Testis (tissue), 3 donors: ENCODE measurements around the gene RASGRP4. TPM values are rescaled to one million over a fixed set of nuclear protein-coding genes. Genes with fewer than 3 reads are reported as not detected.
A peak's percentile ranks its signal among the peaks of the same experiment; 100 is the strongest.
"Not testable (repeated sequence)": the region's sequence is repeated elsewhere in the genome, so short reads cannot be mapped to it uniquely, and the experiment has no call there.

ENCODE experiments used
- DNase-seq: peaks from one replicate; pipeline ENCODE4 v3.0.0-alpha.2; 2019
- H3K27ac ChIP-seq, 2 donors: fragments of 200-600 bp; sonication (generic); one replicate each; pipeline ENCODE4 v1.5.1; 2019
- H3K27me3 ChIP-seq: fragments of 200-600 bp; sonication (generic); one replicate; pipeline ENCODE4 v1.5.1; 2019
- H3K36me3 ChIP-seq: fragments of 200-600 bp; sonication (generic); one replicate; pipeline ENCODE4 v1.5.1; 2017; ENCODE audit warnings: low read depth; ENCODE audit errors: missing control alignments
- H3K4me1 ChIP-seq: fragments of 200-600 bp; sonication (generic); one replicate; pipeline ENCODE4 v1.5.1; 2019
- H3K4me3 ChIP-seq, 2 donors: fragments of 200-600 bp; sonication (generic); one replicate each; pipeline ENCODE4 v1.5.1; 2017 to 2019
- H3K9me3 ChIP-seq: fragments of 200-600 bp; sonication (generic); one replicate; pipeline ENCODE4 v1.5.1; 2017
- CTCF ChIP-seq, 3 experiments: fragments of 450-650 bp in 2 of 3; fragments of 200-600 bp in 1 of 3; sonication (generic) in 1 of 3; IDR thresholded peaks; one replicate each; pipeline ENCODE4 v1.5.1; 2016 to 2019; ENCODE audit warnings: antibody characterized with exemption in 3 of 3, mild to moderate bottlenecking in 2 of 3, moderate library complexity in 1 of 3
- POLR2A ChIP-seq: fragments of 450-650 bp; IDR thresholded peaks from one replicate; pipeline ENCODE4 v1.6.1; 2017; ENCODE audit warnings: antibody characterized with exemption, mild to moderate bottlenecking, moderate library complexity
- WGBS, 2 donors: methylation state at CpG; one replicate each; pipeline ENCODE4 v1.1.5; 2018; 5-methylcytosine and 5-hydroxymethylcytosine counted together
- intact Hi-C: fragments of 100-400 bp; cut with DNase I; formaldehyde crosslinking; loops from one replicate; pipeline ENCODE4 v1.15.1; 2023; ENCODE audit warnings: low total_unique reads
- polyA plus RNA-seq: library from polyadenylated mRNA; stranded (reverse); fragments of 350-450 nt; fragmentation: Illumina TruSeq; extraction: RNeasy Lipid Tissue Mini Kit (QIAGEN cat#74804); gene quantifications from one replicate; pipeline ENCODE4 v1.2.3, GENCODE V29; 2014; ENCODE audit warnings: low read depth, low replicate concordance; ENCODE audit not compliant: insufficient read depth
- total RNA-seq, 2 donors: library from RNA; depleted of rRNA; stranded (reverse); fragments of >200 nt; gene quantifications; one replicate each; pipeline ENCODE4 v1.2.3, GENCODE V29; 2016

RASGRP4 gene
- total and polyA plus RNA-seq, 3 donors from 2014 or later, result 0.71 to 1.5 (median 1.3) TPM

DNA sequence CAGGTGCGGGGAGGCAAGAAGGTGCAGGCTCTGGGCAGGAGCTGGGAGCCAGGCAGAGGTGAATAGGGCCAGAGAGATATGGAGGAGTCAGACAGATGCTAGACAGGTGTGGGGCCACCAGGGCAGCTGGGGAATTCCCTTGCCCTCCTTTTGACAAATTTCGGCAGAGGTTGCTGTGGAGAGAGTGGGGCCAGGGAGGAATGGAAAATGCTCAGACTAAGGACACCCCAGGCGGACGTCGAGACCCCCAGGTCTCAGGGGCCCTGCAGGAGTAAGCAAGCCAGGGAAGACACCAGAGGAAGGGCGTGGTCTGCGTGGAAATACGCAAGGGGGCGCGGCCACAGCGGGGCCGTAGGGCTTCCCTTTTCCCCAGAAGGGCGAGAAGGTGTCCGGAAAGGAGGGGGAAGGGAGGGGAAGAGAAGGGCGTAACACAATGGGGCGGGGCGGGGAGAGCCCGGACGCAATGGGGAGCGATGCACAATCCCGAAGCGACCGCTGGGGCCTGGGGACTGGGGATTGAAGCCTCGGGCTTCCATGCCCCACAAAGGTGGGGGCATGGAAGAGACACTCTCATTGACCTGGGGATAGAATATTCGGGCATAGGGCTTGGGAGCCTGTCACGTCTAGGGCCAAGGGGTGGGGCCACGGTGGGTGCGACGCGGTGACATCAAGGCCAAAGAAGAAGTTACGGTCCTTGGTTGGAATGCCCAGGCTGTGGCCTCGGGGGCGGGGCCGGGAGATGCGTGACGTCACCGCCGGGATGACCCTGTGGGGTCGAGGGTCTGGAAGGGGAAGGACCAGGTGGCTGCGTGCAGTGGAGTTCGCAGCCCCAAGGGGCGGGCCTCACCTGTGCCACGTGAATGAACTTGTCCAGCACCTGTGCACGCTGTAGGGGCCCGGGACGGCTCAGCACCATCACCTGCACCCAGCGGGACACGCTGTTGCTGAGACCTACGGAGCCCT lies 8.2 kb downstream of the RASGRP4 start:
- intact Hi-C loops, result no loop called here
- Histone ChIP-seq H3K27me3 (no peaks in the 10 kb centered on the region), H3K4me1 (peaks cover 4% of the 10 kb centered on the region), H3K27ac (no peak overlapping the region), H3K36me3 (no peaks in the 10 kb centered on the region), H3K4me3 (peak overlapping the region; percentile 29 to 49), H3K9me3 (no peaks in the 10 kb centered on the region)
- WGBS, 2 donors, result 8 to 11% methylated on average over 24 to 49 of the region's 49 CpGs
- DNase-seq, result peak; percentile 54
- TF ChIP-seq CTCF (IDR thresholded peaks at IDR 0.05), result no peak

- Histone ChIP-seq H3K4me3 (no peak overlapping the region), H3K36me3 (no peaks in the 10 kb centered on the region), H3K4me1 (peaks cover 4% of the 10 kb centered on the region), H3K27ac (no peak overlapping the region), H3K9me3 (no peaks in the 10 kb centered on the region), H3K27me3 (no peaks in the 10 kb centered on the region)
- WGBS, 2 donors, result 77 to 85% methylated on average over 8 of the region's 8 CpGs
- no peak for TF ChIP-seq CTCF (IDR thresholded peaks at IDR 0.05)
- no peak for TF ChIP-seq POLR2A
- intact Hi-C loops, result no loop called here
- DNase-seq, result no peak
Measured at GRCh38 chr19:38417146-38417543, 8.9 kb downstream of the RASGRP4 start.

- Histone ChIP-seq H3K36me3 (no peaks in the 10 kb centered on the region), H3K4me3 (no peak overlapping the region), H3K27ac (no peak overlapping the region), H3K4me1 (peaks cover 4% of the 10 kb centered on the region), H3K27me3 (no peaks in the 10 kb centered on the region), H3K9me3 (no peaks in the 10 kb centered on the region)
- DNase-seq, result no peak
- intact Hi-C loops, result no loop called here
- TF ChIP-seq POLR2A (no peak), CTCF (IDR thresholded peaks at IDR 0.05) (no peak)
- 75 to 87% methylated on average over 2 to 6 of the region's 6 CpGs for WGBS, 2 donors
Measured at GRCh38 chr19:38413416-38413815, 12.6 kb downstream of the RASGRP4 start.

DNA sequence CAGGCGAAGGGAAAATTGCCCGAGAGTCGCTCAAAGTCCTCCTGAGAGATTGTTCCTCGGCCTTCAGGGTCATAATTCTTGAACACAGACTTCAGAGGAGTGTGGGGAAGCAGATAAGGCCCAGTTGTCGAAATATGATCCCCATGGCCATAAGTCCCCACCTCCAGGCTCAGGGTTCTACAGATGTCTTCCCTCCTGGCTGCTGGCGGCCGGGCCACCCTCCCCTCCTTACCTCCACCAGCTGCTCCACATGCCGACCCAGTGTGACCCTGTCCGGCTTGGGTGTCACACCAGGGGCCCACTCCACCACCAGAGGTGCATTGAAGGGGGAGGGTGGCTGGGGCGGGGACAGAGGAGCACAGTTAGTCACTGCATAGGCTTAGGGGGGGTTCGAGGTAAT lies 13.1 kb downstream of the RASGRP4 start:
- intact Hi-C loops, result no loop called here
- no peaks in the 10 kb centered on the region for H3K9me3 ChIP-seq
- 58 to 63% methylated on average over 7 to 11 of the region's 11 CpGs for WGBS, 2 donors
- DNase-seq, result no peak
- no peaks in the 10 kb centered on the region for H3K27me3 ChIP-seq
- TF ChIP-seq POLR2A (no peak), CTCF (IDR thresholded peaks at IDR 0.05) (no peak)
- H3K36me3 ChIP-seq, result no peaks in the 10 kb centered on the region
- no peak overlapping the region for H3K27ac ChIP-seq
- H3K4me1 ChIP-seq, result peaks cover 1% of the 10 kb centered on the region
- no peak overlapping the region for H3K4me3 ChIP-seq

- 89 to 95% methylated on average over 8 of the region's 8 CpGs for WGBS, 2 donors
- H3K27ac ChIP-seq, result no peak overlapping the region
- no peaks in the 10 kb centered on the region for H3K36me3 ChIP-seq
- no peak for TF ChIP-seq POLR2A
- no peak for TF ChIP-seq CTCF (IDR thresholded peaks at IDR 0.05)
- no peaks in the 10 kb centered on the region for H3K4me1 ChIP-seq
- H3K9me3 ChIP-seq, result no peaks in the 10 kb centered on the region
- no peaks in the 10 kb centered on the region for H3K27me3 ChIP-seq
- intact Hi-C loops, result no loop called here
- H3K4me3 ChIP-seq, result no peak overlapping the region
- DNase-seq, result no peak
Measured at GRCh38 chr19:38412491-38412890, 13.5 kb downstream of the RASGRP4 start.

GRCh38 chr19:38411898-38412297 lies 14.1 kb downstream of the RASGRP4 start:
- WGBS, 2 donors, result 92 to 94% methylated on average over 5 of the region's 5 CpGs
- intact Hi-C loops, H3K9me3 ChIP-seq, H3K27me3 ChIP-seq, DNase-seq, H3K27ac ChIP-seq, H3K36me3 ChIP-seq, H3K4me1 ChIP-seq, H3K4me3 ChIP-seq: not testable (repeated sequence)
